HL-60/S4 (cell line): ENCODE results near the gene SPINT3.

ENCODE experiments used
- in situ Hi-C: fragments of 300-500 bp; cut with MboI; formaldehyde crosslinking; loops from 2 replicates; pipeline ENCODE4 v1.14.3; 2022; ENCODE audit warnings: low sequenced_read_pairs

Gene SPINT3

DNA sequence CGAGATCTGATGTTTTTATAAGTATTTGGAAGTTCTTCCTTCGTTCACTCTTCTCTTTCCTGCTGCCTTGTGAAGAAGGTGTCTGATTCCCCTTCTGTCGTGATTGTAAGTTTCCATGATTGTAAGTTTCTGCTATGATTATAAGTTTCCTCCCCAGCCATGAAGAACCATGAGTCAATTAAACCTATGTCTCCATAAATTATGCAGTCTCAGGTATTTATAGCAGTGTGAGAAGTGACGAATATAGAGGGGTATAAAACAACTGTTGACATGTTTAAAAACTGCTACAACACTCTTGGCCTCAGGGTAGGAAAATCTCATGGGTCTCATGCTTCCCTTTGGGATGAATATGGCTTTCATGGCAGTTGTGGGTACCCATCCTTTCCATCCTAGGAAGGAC lies 51.7 kb downstream of the SPINT3 start:
- in situ Hi-C loops, result no loop called here

DNA sequence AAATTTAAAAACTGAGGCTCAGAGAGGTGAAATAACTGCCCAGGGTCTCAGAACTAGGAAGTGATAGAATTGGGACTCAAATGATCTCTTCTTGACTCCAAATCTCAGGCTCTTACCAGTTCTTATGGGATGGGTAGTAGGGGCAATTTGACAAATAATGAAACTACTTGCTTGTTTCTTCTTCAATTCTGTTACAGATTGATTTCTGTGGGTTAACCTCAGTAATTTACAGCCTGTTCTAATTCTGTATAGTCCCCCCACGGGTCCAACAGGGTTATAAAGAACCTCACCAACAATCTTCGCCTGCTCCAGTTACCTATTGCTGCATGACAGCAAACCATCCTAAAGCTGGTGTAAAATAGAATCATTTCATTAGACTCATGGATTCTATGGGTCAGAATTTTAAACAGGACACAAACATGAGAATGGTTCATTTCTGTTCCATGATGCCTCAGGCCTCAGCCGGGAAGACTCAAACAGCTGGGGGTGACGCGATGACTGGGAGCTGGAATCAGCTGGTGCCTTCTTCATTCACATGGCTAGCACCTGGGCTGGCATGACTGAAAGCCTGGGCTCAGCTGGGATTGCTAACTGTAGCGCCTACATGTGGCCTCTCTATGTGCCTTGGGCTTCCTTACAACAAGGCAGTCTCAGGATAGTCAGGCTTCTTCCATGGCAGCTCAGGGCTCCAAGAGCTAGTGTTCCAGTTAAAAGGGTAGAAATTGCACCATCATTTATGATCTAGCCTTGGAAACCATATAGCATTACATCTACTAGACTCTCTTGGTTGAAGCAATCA lies 52.5 kb downstream of the SPINT3 start:
- in situ Hi-C loops, result no loop called here
